PFSK-1 (cell line): Measurements from ENCODE around the gene GALNT10.

Experiments
- POLR2AphosphoS5 ChIP-seq: IDR thresholded peaks from 2 replicates; pipeline ENCODE4 v1.6.1; 2012; ENCODE audit warnings: low read depth, mild to moderate bottlenecking, control low read depth, low read length, moderate library complexity
- TAF1 ChIP-seq: IDR thresholded peaks from 2 replicates; pipeline ENCODE4 v1.6.1; 2012; ENCODE audit warnings: low read length, control low read depth, borderline replicate concordance; ENCODE audit not compliant: insufficient read depth

DNA sequence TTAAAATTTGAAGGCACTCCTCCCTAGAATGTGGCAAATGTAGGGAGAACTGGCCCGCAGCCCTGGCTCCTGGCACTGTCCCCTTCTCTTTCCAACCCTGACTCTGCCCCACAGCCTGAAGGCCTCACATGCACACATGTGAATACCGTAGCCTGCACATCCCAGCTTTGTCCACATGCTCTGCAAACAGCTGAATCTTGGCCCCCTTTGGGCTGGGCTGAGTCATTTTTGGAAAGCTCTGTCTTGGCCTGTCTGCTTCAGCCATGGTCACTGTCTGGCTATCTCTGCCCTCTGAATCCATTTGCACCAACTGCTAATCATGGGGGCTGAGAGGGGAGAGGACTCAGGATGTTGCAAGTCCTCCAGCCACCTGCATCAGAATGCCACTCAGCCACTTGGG is 22.1 kb upstream of the GALNT10 start:
- TF ChIP-seq TAF1 (no peak), POLR2AphosphoS5 (no peak)
